Kidney (tissue), 14 donors: ENCODE results near the gene PIK3CB. TPM values are rescaled to one million over a fixed set of nuclear protein-coding genes. Genes with fewer than 3 reads are reported as not detected.
"Not testable (repeated sequence)": the region's sequence is repeated elsewhere in the genome, so short reads cannot be mapped to it uniquely, and the experiment has no call there.

Experiments
- DNase-seq, 5 donors: peaks; one replicate each; pipeline ENCODE4 v3.0.0-alpha.2; 2013 to 2020
- FAIRE-seq: peaks from 2 replicates; lab custom pipeline; 2012; peaks lifted over from hg19 to GRCh38; lab: Jason Lieb, UNC
- H3K27ac ChIP-seq, 2 donors: one replicate each; pipeline ENCODE4 v1.7.0; 2013; ENCODE audit warnings: low read depth in 2 of 2, low read length in 2 of 2, inconsistent platforms in 1 of 2
- H3K27me3 ChIP-seq: one replicate; pipeline ENCODE4 v1.7.1; 2013; ENCODE audit warnings: low read length, inconsistent platforms; ENCODE audit not compliant: control insufficient read depth, insufficient read depth
- H3K36me3 ChIP-seq, 3 donors: one replicate each; pipeline versions ENCODE4 v1.7.0 to v1.7.1; 2013; ENCODE audit warnings: low read length in 3 of 3, control low read depth in 1 of 3, inconsistent platforms in 1 of 3; ENCODE audit not compliant: insufficient read depth in 3 of 3, control insufficient read depth in 2 of 3
- H3K4me1 ChIP-seq, 3 donors: one replicate each; pipeline versions ENCODE4 v1.7.0 to v1.7.1; 2013; ENCODE audit warnings: low read length in 3 of 3, inconsistent platforms in 1 of 3, low read depth in 1 of 3; ENCODE audit not compliant: control insufficient read depth in 2 of 3, insufficient read depth in 2 of 3
- H3K4me3 ChIP-seq, 3 donors: one replicate each; pipeline versions ENCODE4 v1.7.0 to v1.8.1; 2013; ENCODE audit warnings: low read length in 3 of 3, control low read depth in 1 of 3, inconsistent platforms in 1 of 3
- H3K9ac ChIP-seq, 3 donors: one replicate each; pipeline versions ENCODE4 v1.7.0 to v1.7.1; 2013; ENCODE audit warnings: low read length in 3 of 3, control low read depth in 1 of 3, inconsistent platforms in 1 of 3
- H3K9me3 ChIP-seq, 3 donors: one replicate each; pipeline versions ENCODE4 v1.7.0 to v1.7.1; 2013; ENCODE audit warnings: low read length in 3 of 3, control low read depth in 1 of 3, inconsistent platforms in 1 of 3; ENCODE audit not compliant: control insufficient read depth in 2 of 3, insufficient read depth in 1 of 3
- intact Hi-C: fragments of 100-400 bp; cut with DNase I; formaldehyde crosslinking; loops from one replicate; pipeline ENCODE4 v1.11.1; 2022
- polyA plus RNA-seq: library from polyadenylated mRNA; stranded (reverse); fragments of 350-450 nt; fragmentation: Illumina TruSeq; extraction: RNeasy Lipid Tissue Mini Kit (QIAGEN cat#74804); gene quantifications from one replicate; pipeline ENCODE4 v1.2.3, GENCODE V29; 2014; ENCODE audit warnings: low read depth, low replicate concordance; ENCODE audit not compliant: insufficient read depth
- total RNA-seq: library from RNA; stranded (reverse); fragmentation: NEBNext Ultra II Directional; extraction: Animal tissue kit (Norgen Biotek cat#: 25700); gene quantifications from one replicate; pipeline ENCODE4 v1.2.1, GENCODE V29; 2021
- TF ChIP-seq, protein P1 (sequence below): IDR thresholded peaks from 3 replicates; pipeline ENCODE4 v1.5.1; 2012; ENCODE audit warnings: mild to moderate bottlenecking, moderate library complexity, borderline replicate concordance; ENCODE audit not compliant: insufficient read depth; ENCODE audit errors: extremely low read depth
- donor health status: control.
- donor health status: control.
- donor health status: control.
- donor health status: control.
- donor health status: control.
- donor health status: DM: yes; HTN: yes; CAD: no.
- donor health status: Normal renal cell carcinoma (clear cell type).

PIK3CB gene
- total and polyA plus RNA-seq, 2 donors from 2014 or later = 20.1 to 48.0 TPM

DNA sequence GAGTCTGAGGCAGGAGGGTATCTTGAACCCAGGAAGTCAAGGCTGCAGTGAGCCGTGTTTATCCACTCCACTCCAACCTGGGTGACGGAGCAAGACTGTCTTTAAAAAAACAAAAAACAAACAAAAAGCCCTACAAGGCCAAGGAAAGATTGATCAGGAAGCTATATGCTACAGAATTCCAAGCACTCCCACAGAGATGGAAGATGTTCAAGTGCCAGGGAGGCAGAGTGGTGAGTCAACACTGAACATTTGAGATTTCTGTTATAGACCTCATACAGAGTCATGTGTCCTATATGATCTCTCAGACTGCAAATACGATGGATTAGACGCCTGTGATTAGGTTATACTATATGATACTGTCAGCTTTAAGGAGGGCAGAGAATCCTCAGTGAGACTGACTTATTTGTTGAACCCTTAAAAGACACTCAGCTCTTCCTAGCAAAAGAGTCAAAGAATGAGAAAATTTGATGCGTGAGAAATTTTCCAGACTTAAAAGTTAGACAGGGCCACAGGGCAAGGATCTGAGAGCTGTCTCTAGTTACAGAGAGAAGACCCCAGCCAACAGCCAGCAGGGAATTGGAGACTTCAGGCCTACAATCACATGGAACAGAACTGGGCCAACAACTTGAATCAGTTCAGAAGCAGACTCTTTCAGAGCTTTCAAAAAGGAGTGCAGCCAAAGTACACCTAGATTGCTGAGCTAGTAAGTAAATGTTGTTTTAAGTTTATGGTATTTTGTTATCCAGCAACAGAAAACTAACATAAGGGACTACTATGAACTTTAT, 107.6 kb downstream of the PIK3CB start:
- H3K4me3 ChIP-seq = no peak overlapping the region
- H3K4me1 ChIP-seq = no peaks in the 10 kb centered on the region
- intact Hi-C loops = no loop called here
- TF ChIP-seq, protein P1, sequence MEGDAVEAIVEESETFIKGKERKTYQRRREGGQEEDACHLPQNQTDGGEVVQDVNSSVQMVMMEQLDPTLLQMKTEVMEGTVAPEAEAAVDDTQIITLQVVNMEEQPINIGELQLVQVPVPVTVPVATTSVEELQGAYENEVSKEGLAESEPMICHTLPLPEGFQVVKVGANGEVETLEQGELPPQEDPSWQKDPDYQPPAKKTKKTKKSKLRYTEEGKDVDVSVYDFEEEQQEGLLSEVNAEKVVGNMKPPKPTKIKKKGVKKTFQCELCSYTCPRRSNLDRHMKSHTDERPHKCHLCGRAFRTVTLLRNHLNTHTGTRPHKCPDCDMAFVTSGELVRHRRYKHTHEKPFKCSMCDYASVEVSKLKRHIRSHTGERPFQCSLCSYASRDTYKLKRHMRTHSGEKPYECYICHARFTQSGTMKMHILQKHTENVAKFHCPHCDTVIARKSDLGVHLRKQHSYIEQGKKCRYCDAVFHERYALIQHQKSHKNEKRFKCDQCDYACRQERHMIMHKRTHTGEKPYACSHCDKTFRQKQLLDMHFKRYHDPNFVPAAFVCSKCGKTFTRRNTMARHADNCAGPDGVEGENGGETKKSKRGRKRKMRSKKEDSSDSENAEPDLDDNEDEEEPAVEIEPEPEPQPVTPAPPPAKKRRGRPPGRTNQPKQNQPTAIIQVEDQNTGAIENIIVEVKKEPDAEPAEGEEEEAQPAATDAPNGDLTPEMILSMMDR = no peak
- no peaks in the 10 kb centered on the region for H3K27me3 ChIP-seq
- FAIRE-seq (no peak), DNase-seq (no peak)
- no peaks in the 10 kb centered on the region for H3K36me3 ChIP-seq
- H3K9me3 ChIP-seq = no peaks in the 10 kb centered on the region
- H3K27ac ChIP-seq = no peak overlapping the region
- H3K9ac ChIP-seq = no peak overlapping the region

DNA sequence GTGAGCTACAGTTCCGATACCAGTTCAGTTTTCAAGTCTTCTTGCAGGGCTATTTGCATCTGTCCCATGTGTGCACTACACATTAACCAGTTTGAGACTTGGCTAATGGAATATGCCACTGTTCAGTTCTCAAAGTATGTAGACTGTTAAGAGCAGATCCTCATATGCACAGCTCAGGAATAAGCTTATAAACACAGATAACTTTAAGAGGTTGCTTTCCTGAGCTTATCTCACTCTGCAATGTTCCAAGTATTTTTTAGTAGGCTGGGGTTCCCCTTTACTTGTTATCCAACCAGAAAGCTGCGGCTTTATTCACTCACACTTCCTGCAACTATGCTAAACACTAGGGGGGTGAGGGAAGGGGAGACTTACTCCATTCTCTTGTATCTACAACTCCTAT, 108.7 kb downstream of the PIK3CB start:
- intact Hi-C loops = not testable (repeated sequence)

DNA sequence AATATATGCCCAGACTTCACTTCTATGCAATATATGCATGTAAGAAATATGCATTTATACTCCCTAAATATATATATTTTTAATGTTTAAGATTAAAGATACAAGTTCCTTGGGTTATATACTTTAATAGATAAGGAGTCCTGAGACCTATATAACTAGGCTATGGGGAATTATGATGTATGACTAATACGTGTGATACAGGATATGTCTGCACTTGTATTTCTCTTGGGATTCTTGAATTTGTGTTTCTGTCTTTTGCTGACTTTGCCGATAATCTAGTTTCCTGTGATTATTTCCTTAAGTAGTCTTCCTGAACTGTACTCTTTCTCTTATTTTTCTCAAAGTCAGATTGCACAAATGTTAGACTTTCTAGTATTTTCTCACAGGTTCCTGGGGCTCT, 109.6 kb downstream of the PIK3CB start:
- Histone ChIP-seq H3K27me3 (no peaks in the 10 kb centered on the region), H3K9ac (no peak overlapping the region), H3K9me3 (no peaks in the 10 kb centered on the region), H3K4me1 (no peaks in the 10 kb centered on the region), H3K4me3 (no peak overlapping the region), H3K27ac (no peak overlapping the region), H3K36me3 (no peaks in the 10 kb centered on the region)
- TF ChIP-seq, protein P1 = no peak
- no peak for FAIRE-seq
- intact Hi-C loops = no loop called here
- DNase-seq = no peak

More for the DNA sequence above, 108.7 kb downstream of the PIK3CB start:
- H3K9me3 ChIP-seq, H3K36me3 ChIP-seq, H3K27ac ChIP-seq, H3K27me3 ChIP-seq, H3K4me3 ChIP-seq, H3K4me1 ChIP-seq, DNase-seq, FAIRE-seq, H3K9ac ChIP-seq: not testable (repeated sequence)

DNA sequence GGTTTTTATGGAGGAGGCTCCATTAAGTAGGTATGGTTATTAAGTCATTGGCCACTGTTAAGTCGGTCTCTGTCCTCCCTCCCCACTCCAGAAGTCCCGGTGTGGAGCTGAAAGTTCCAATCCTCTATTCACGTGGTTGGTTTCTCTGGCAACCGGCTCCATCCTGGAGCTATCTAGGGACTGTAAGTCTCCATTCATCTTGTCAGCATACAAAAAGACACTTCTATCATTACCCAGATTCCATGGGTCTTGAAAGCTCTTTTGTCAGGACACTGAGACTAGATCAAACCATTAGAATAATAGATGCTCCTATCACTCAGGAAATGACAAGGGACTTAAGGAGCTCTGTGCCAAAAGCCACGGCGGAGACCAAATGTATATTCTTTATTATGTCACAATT, 110.3 kb downstream of the PIK3CB start:
- DNase-seq = no peak
- no peaks in the 10 kb centered on the region for H3K36me3 ChIP-seq
- TF ChIP-seq, protein P1 = no peak
- no peaks in the 10 kb centered on the region for H3K27me3 ChIP-seq
- H3K4me3 ChIP-seq = no peak overlapping the region
- intact Hi-C loops = no loop called here
- H3K4me1 ChIP-seq = no peaks in the 10 kb centered on the region
- H3K9me3 ChIP-seq = no peaks in the 10 kb centered on the region
- H3K27ac ChIP-seq = no peak overlapping the region
- no peak for FAIRE-seq
- H3K9ac ChIP-seq = no peak overlapping the region
